Vagina (tissue), 2 donors: ENCODE measurements around the gene RNASE9.

Experiments
- POLR2A ChIP-seq, 2 donors: fragments of 450-650 bp; IDR thresholded peaks; one replicate each; pipeline ENCODE4 v1.6.1; 2017; ENCODE audit warnings: antibody characterized with exemption in 2 of 2, mild to moderate bottlenecking in 2 of 2, moderate library complexity in 2 of 2
- POLR2AphosphoS5 ChIP-seq, 2 donors: sonication (generic); formaldehyde crosslinking; IDR thresholded peaks; one replicate each; pipeline ENCODE4 v1.9.0; 2017; ENCODE audit warnings: antibody characterized with exemption in 2 of 2, mild to moderate bottlenecking in 2 of 2, low read depth in 1 of 2; ENCODE audit not compliant: insufficient read depth in 1 of 2

DNA sequence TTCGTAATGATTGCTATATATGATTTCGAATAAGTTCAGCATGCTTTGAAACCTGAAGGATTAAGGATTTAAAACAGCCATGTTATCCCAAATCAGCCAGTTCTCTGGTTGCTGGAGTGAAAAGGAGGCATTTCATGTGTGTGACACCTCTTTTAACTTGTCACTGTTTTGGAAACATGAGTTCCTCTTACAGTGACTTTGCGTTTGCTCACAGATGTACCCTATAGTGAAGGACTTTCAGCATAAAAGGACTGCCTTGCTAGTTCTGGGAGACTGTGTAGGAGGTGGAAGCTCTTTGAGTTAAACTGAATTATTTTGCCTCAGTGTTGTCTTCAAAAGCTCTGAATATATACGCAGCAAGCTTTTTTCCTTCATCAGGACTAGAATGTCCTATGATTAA lies 19.4 kb upstream of the RNASE9 start:
- TF ChIP-seq POLR2AphosphoS5 (IDR thresholded peaks at IDR 0.05; ENCODE audit: insufficient read depth in 1 of 2, low read depth in 1 of 2) (no peak), POLR2A (IDR thresholded peaks at IDR 0.05) (no peak)
